Measurements from ENCODE around the gene NRBP1. TPM values are rescaled to one million over a fixed set of nuclear protein-coding genes. Genes with fewer than 3 reads are reported as not detected.

The NRBP1 gene
- total RNA-seq, 2 donors from 2014 or later = 61.5 to 77.7 TPM

DNA sequence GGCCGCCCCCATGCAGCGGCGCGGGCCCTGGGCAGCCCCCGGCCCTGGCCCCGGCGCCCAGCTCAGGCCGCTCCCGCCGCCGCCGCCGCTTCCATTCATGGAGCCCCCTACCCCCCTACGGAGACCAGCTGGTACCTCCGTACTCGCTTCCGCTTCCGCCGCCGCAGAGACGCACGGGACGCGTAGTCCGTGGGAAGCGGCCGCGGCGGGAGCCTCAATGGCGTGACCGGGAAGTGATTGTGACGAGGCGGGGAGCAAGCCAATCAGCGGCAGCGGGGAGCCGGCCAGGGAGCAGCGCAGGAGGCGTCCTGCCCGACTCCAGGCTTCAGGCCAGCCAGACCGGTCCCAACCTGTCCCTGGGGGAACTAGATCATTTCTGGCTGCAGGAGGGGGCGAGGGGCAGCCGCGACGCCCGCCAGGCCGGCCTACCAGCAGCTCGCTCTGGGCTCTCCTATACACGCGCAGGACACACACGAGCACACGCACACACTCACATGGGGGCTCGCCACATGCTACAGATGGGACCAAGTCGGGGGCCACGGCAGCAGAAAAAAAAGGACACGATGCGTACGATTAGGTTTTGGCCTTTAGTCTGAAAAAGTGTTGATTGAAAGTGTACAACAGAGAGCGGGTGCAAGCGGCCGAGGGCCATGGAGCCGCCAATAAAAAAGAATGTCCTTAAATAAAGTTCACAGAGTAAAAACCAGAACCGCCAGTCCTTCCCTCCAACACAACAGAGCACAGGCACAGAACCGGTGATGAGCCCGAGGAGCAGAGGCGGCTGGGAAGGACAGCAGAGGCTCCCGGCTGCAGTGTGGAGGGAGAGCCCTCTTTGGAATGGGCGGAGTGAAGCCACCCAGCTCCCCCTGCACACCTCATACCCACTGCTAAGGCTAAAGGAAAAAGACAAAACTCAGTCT lies 47.5 kb upstream of the NRBP1 start, which contains the start of gene ZNF513:
Gene ZNF513 (minus strand): TSS at position 109 of the 920 bp plus-strand sequence. CDS start 208 bp downstream, outside the sequence.
- H3K27ac ChIP-seq = peak within 1 kb of the TSS; percentile 77 to 90
- peaks cover 46% of the 10 kb centered on the region for H3K36me3 ChIP-seq
- DNase-seq (ENCODE audit: low spot score) = peak; percentile 91
- no peak for TF ChIP-seq CTCF (IDR thresholded peaks at IDR 0.05)
- ATAC-seq (ENCODE audit: insufficient number of reproducible peaks, low FRiP score, low read depth) = peak; percentile 94
- peak within 1 kb of the TSS; percentile 72 for H3K4me3 ChIP-seq
- H3K9me3 ChIP-seq = no peaks in the 10 kb centered on the region
- peaks cover 11 to 15% of the 10 kb centered on the region in 2 donors for H3K4me1 ChIP-seq (ENCODE audit: control insufficient read depth in 1 of 2, low read depth in 2 of 2)
- H3K27me3 ChIP-seq (replicated peaks; ENCODE audit: insufficient read depth) = no peaks in the 10 kb centered on the region

GRCh38 chr2:27381577-27382181 lies 46.8 kb upstream of the NRBP1 start:
- Histone ChIP-seq H3K27me3 (replicated peaks; ENCODE audit: insufficient read depth) (no peaks in the 10 kb centered on the region), H3K36me3 (peaks cover 40% of the 10 kb centered on the region), H3K4me3 (peak overlapping the region; percentile 72), H3K9me3 (no peaks in the 10 kb centered on the region), H3K27ac (peak overlapping the region; percentile 77 to 90), H3K4me1 (ENCODE audit: control insufficient read depth in 1 of 2, low read depth in 2 of 2) (peaks cover 11 to 15% of the 10 kb centered on the region in 2 donors)
- TF ChIP-seq CTCF (IDR thresholded peaks at IDR 0.05) = no peak
- no peak for ATAC-seq (ENCODE audit: insufficient number of reproducible peaks, low FRiP score, low read depth)
- no peak for DNase-seq (ENCODE audit: low spot score)

DNA sequence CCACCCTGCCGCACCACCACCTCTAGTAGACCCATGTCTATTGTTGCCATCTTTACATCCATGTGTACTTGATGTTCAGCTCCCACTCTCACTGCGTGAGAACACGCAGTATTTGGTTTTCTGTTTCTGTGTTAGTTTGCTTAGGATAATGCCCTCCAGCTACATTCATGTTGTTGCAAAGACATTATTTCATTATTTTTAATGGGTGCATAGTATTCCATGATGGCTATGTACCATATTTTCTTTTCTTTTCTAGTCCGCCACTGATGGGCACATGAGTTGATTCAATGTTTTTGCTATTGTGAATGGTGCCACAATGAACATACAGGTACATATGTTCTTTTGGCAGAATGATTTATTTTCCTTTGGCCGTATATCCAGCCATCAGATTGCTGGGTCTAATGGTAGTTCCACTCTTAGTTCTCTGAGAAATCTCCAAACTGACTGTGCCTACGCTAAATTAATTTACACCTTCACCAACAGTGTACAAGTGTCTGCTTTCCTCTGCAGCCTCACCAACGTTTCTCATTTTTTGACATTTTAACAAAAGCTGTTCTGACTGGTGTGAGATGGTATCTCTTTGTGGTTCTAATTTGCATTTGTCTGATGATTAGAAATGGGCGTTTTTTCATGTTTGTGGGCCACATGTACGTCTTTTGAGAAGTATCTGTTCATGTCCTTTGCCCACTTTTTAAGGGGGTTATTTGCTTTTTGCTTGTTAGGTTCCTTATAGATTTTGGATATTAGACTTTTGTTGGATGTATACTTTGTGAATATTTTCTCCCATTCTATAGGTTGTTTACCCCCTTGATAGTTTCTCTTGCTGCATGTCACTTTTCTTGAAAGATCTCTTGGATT lies 37.4 kb upstream of the NRBP1 start:
- Histone ChIP-seq H3K27me3 (replicated peaks; ENCODE audit: insufficient read depth) (no peaks in the 10 kb centered on the region), H3K27ac (no peak overlapping the region), H3K36me3 (peaks cover under 1% of the 10 kb centered on the region), H3K9me3 (no peaks in the 10 kb centered on the region), H3K4me3 (no peak overlapping the region), H3K4me1 (ENCODE audit: control insufficient read depth in 1 of 2, low read depth in 2 of 2) (no peaks in the 10 kb centered on the region)
- no peak for TF ChIP-seq CTCF (IDR thresholded peaks at IDR 0.05)
- DNase-seq (ENCODE audit: low spot score) = no peak
- ATAC-seq (ENCODE audit: insufficient number of reproducible peaks, low FRiP score, low read depth) = no peak

DNA sequence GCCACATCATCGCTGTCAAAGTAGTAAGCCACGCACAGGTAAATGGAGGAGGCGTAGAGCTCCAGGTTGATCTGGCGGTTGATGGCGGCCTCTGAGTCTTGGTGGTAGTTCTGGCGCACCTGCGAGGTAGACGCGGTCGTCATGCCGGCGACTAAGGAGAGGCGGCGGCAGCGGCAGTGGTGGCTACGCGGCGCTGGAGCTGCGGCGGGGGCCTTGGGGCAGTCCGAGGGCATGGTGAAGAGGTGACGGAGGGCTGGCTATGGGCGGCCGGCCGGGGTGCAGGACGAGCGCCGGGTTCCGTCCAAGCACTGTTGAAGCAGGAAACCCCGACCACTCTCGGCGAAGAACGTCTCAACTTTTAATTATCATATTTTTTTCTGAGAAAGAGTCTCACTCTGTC lies 35.2 kb upstream of the NRBP1 start:
- Histone ChIP-seq H3K27me3 (replicated peaks; ENCODE audit: insufficient read depth) (no peaks in the 10 kb centered on the region), H3K4me3 (no peak overlapping the region), H3K9me3 (no peaks in the 10 kb centered on the region), H3K36me3 (no peaks in the 10 kb centered on the region), H3K4me1 (ENCODE audit: control insufficient read depth in 1 of 2, low read depth in 2 of 2) (no peaks in the 10 kb centered on the region), H3K27ac (no peak overlapping the region)
- ATAC-seq (ENCODE audit: insufficient number of reproducible peaks, low FRiP score, low read depth) (no peak), DNase-seq (ENCODE audit: low spot score) (no peak)
- no peak for TF ChIP-seq CTCF (IDR thresholded peaks at IDR 0.05)
